DMS53 (cell line): ENCODE results near the gene ROBO4.

Source experiments
- DNase-seq: peaks from one replicate; lab custom pipeline; 2025; lab: John Stamatoyannopoulos, UW

ROBO4 gene

DNA sequence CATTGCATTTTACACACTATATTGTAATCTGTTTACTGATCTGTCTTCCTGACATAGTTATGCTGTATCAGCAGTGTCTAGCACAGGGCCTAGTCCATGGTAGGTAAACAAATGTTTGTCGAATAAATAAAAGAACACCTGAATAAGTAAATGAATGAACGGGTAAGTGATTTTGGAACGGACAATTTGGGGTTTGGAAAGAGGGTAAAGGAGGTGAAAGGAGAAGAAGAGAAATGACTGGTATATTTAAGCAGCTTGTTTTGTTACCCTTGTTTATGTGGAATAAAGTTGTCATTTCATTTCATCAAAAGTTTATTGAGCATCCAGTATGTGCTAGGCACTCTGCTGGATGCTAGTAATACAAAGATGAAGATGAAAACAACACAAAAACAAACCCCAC, 21.3 kb upstream of the ROBO4 start, which contains the start of gene HEPN1:
HEPN1 (plus strand) TSS at position 301 of the 400 bp plus-strand sequence.
- no peak for DNase-seq

DNA sequence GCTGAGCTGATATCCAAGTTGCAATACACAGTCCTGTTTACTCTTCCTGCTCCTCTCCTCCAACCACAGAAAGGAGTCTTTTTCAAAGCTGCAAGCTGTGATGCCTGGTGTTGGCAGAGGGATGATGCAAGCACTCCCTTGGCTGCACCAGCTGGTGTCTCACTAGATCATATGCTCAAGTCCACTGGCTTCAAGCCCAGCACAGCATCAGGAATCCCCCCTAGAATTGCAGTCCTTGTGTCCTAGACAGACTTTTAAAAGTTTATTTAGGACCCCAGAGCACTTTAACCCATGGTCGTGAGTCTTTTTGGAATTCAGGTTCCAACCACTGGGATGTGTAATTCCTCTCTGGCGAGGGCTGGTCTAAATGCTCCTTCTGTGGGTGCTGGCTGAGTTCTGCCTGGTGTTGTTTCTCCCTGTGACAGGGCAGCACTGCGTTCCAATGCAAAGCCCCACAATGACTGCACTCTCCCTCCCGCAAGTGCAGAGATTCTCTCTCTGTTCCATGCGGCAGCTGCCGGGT, 19.5 kb upstream of the ROBO4 start:
- DNase-seq: peak; percentile 29

DNA sequence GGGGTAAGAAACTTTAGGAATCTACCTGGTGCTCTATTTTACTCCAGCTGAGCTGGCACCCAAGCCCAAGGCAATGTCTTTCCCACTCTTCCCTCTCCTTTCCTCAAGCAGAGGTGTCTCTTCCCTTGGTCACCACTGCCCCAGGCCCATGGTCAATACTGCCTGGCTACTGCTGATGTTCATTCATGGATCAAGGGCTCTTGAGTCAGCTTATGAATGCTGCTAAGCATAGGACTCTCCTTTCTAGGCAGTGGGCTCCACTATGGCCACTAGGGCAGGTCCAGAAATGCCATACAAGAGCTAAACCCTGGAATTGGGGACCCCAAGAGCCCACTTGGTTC, 18.7 kb upstream of the ROBO4 start:
- no peak for DNase-seq

DNA sequence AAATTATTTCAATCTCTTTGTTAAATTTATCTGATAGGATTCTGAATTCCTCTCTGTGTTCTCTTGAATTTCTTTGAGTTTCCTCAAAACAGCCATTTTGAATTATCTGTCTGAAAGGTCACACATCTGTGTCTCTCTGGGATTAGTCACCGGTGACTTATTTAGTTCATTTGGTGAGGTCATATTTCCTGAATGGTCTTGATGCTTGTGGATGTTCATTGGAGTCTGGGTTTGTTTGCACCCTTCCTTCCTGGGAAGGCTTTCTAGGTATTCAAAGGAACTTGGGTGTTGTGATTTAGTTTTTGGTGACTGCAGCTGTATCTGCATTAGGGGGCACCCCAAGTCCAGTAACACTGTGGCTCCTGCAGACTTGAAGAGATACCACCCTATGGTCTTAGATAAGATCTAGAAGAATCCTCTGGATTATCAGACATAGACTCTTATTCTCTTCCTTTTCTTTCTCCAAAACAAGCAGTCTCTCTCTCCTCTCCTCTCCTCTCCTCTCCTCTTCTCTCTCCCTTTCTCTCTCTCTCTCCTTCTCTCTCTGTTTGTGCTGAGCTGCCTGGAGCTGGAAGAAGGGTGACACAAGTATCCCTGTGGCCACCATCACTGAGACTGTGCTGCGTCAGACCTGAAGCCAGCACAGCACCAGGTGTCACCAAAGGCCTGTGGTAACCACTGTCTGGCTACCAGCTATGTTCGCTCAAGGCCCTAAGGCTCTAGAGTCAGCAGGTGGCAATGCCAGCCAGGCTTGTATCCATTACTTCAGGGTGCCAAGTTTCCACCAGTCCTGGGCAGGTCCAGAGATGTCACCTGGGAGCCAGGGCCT, 18.1 kb upstream of the ROBO4 start:
- peak; percentile 22 for DNase-seq

DNA sequence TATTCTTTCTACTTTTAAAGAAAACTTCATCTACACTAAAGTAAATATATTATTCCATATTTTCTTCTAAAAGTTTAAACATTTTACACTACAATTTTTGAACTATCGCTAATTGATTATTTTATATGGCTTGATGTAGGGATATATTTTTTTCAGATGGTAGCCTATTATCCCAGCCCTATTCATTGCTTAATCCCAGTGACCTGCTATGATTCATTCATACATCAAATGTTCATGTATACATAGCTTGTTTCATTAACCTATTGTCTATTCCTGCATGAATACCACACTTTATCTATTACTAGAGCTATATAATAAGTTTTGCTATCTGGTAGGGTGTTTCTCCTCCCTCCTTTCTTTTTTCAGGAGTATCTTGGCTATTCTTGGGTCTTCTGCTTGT, 5.0 kb upstream of the ROBO4 start:
- no peak for DNase-seq

DNA sequence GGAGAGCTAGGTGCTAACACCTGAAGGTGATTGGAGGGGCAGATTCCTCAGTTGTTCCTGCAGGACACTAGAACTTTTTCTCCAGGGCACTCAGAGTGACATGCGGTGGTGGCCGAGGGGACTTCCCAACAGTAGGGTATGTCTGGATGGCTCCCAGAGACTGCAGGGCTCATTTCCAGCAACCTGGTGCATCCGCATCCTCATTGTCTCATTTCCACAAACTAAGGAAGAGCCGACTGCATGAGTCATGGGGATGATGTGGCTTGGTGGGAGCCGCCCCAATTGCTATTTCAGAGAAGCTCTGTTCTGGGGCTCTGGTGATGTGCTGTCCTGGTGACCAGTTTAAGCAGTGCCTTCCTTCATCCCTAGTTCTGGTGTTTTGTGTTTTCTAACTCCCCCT, 2.8 kb upstream of the ROBO4 start:
- DNase-seq: peak; percentile 34

DNA sequence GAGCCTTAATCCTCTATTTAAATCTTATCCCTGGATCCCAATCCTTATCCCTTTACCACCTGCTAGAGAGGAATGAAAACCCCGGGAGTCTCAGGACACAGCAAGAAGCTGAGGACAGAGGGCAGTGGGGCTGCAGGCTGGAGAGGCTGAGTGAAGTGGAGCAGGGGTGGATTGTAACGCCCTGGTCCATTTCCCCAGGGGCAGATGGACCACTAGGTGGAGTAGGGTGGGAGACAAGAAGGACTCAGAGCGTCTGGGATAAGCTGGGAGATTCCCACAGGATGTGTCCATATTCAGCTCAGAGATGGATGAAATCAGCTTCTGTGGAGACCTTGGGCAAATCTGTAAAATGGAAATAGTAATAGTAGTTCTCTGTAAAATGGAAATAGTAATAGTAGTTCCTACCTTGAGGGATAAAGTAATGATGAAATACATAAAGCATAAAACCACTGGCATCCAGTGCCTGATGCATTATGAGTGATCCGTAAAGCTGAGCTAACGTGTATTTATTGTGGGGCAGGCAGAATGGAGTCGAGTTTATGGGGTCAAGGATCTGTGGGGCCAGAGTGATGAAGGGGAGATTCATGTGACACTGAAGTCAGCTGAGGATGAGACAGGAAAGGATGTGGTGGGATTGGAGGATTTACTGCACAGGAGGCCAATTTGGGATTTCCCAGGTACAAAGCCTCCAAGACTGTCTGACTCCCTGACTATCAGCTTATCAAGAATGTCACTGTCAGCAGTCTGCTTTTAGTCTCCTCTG, 1.9 kb upstream of the ROBO4 start:
- DNase-seq: no peak

DNA sequence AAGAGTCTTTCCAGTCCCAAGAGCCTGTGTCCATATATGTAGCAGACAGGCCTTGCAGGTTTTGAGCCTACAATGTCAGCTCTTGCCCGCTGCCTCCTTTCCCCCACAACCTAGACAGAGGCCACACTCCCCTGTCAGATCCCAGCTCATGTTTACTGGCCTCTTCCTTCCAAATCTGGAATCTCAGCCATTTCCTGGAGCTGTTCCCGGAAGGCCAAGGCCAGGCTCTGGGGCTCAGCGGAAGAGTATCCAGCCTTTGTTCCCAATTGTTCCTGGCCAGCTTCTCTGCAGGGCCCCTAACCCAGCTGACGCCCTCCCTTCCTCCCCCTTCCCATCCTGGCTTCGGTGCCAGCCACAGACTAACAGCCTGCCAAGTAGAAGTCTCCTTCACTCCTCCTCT, 1.0 kb upstream of the ROBO4 start:
- no peak for DNase-seq

DNA sequence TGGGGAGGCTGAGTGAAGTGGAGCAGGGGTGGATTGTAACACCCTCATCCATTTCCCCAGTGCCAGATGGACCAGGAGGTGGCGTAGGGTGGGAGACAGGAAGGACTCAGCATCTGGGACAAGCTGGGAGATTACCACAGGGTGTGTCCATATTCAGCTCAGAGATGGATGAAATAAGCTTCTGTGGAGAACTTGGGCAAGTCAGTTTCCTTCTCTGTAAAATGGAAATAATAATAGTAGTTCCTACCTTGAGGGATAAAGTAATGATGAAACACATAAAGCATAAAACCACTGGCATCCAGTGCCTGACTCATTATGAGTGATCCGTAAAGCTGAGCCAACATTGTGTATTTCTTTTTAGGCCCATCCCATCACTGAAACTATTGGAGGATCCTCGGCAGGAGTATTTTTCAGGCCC, 607 bp upstream of the ROBO4 start:
- DNase-seq: no peak

DNA sequence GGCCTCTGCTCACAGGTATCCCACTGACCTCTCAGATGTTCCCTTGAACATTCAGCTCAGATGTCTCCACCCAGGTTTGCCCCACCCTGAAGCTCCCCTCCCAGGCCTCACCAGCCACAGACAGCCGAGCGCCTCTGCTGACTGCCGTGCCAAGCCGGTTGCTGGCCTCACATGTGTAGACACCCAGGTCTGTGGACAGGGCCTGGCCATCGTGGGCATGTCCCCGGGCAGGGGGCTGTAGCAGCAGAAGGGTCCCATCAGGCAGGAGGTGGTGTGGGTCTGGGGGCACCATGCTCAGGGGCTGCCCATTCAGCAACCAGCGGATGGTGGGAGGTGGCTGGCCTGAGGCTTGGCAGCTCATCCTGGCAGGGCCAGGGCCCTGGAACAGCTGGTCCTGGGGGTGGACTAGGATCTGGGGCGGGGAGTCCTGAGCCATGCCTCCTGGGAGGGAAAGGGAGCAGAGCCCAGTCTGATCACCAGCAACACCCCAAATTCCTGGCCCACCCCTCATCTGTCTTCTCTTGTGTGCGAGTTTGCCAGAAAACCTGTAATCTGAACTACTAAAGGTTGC, 759 bp downstream of the ROBO4 start:
- DNase-seq: no peak

DNA sequence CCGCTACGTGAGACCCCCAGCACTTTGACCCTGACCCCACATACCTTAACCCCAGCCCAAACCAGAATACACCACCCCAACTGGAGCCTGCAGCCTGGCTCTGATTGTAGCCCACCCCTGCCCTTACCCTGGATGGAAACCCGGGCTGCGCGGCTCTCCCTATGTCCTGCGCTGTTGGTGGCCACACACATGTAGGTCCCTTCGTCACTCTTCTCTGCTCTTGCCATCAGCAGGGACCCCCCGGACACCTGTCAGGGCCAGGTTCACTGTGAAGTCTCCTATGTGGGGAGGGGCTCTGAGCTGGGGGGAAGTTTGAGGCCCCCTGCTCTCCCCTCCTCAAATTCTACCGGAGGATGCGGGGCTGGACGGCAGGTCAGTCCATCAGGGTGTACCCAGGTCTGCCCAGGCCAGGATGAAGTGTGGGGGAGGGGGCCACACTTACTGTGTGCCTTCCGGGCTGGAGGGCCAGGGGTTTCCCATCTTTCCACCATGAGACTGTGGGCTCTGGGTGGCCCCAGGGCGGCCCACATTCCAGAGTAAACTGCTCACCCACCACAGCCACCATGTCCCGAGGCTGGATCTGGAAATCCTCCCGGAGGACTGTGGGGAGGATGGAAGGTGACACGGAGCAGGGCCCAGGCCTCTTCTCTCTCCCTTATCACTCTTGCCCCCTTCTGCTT, 1.5 kb downstream of the ROBO4 start:
- no peak for DNase-seq

DNA sequence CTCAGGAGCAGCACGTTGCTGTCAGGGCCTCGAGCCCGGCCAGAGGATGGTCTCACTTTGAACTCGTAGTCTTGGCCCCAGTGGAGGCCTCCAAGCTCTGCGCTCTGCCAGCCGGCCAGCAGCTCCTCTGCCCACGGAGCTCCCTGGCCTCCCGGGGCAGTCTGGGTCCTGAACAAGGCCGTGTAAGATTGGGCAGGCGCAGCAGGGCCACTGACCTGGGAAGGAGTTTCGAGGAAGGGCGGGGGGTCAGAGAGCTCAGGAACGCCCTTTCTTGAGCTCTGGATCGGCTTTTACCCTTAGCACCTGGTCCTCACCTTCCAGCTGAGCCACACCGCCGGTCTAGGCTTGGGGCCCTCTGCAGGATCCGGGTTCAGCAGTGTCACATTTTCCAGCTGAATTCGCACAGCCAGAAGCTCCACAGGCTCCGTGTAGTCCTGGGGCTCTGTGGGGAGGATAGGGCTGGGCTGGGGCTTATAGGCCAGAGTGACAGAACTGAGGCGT, 2.1 kb downstream of the ROBO4 start:
- DNase-seq: no peak

DNA sequence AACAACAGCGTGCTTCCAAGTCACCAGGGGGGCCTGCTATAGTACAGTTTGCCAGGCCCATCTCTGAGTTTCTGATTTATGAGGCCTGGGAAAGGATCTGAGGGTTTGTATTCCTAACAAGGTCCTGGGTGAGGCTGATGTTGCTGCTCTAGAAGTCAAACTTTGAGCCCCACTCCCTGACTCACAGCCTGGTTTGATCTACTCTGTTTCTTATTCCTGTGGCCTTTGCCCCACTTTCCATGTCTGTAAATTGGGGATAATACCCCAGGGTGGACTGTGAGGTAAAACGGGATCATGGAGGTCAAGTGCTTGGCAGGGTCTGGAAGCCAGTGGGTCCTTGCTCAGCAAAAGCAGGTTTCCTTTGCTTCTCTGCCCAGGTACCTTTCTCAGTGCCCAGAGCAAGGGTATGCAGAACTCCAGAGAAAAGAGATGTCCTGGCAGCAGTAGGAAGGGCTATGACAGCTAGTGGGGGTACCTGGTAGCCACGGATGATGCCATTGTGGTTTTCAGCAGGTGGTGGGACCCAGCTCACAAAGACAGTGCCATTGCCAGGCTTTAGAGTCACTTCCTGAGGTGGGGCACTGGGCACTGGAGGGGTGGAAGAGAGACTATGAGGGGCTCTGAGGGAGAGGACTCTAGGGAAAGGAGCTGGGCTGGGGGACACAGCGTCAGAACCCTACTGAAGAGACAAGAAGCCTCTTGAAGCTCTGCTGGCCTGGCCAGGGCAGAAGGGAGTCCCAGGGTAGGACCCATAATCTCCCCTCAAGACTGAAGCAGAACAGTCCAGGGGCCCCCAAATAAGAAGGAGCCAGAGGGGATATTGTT, 2.8 kb downstream of the ROBO4 start:
- DNase-seq: no peak

DNA sequence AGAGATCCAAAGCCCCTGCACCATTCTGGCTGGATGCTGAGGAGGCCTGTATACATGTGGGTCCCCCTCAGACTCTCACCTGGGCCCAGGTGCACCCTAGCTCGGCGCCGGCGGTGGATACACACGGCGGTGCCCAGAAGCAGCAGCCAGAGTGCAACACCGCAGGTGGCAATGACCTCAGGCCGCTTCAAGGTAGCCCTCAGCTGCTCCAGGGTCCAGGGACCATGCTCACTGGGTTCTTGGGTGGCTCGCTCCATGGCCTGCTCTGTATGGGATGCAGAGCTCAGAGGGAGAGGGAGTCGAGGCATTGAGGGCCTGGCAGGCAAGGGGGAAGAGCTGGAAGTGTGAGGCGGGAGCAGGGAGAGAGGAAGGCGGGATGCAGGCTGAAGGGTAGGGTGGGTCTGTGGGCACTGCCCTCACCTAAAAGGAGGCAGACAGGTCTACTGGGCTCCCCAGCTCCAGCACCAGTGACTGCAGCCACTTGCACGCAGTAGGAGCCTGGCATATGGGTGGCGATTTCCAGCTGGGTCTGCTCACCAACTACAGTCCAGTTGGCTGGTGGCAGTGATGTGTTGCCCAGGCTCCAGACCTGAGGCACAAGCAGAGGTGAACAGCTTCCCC, 3.8 kb downstream of the ROBO4 start:
- DNase-seq: no peak

DNA sequence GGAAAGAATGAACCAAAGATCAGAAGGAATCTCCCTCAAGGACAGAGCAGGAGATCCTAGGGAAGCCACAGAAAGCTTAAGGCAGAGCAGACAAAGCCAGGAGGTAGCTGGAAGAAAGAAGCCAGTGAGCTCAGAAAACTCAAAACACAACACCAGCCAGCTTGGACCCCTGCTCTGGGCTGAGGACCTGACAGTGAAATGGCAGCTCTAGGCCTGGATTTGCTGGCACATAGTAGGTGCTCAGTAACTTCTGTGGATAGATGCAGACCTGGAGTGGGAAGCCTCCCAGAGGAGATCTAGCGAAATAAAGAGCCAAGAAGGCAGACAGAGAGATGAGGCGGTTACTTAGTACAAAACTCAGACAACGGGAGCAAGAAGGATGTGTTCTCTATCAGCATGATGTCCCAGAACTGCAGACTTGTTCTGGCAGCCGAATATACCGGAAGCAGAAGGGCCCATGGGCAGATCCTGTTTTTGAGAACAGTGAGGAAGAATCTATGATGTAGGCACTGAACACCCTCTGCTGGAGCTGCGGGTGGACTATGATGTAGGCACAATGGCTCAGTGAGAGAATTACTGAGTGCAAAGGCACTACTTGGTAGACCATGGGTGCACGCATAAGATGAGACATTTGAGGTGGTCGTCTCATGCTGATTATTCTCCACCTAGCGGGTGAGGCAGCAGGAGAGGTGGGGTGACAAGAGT, 4.8 kb downstream of the ROBO4 start:
- DNase-seq: no peak

DNA sequence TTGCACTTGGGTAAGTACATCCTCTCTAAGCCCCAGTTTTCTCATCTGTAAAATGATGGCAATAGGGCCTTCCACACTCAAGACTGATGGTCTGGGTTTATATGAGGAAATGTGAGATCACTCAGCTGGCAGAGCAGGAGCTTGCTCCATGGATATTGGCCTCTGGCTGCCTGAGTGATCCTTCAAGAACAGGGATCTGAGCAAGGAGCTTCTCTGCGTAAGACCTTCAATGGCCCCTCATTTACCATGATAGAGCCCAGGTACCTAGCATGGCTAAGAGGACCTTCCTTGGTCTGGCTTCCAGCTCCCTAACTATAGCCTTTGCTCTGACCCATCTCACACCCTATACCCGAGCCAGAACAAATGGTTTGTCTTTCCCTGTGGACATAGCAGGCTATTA, 5.5 kb downstream of the ROBO4 start:
- DNase-seq: no peak

DNA sequence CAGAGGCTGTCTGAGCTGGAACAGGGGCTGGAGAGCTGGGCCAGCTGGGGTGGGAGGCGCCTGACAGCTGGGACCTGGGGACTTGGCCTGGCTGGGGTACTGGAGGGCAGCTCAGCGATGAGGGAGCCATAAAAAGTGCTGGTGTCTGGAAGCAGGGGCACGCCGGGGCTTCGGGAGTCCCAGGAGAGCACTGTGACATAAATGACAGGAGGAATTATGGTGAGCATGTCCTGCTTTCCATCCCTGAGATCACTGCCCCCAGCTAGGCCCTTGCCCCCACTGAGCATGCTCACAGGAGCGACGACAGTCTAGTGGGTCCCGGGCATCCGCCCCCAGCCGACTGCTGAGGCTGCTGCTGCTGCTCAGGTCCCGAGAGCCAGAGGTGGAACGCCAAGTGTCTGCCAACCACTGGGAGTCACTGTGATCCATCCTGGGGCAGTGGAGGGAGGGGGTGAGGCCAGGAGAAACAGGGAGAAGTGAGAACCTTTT, 6.2 kb downstream of the ROBO4 start:
- no peak for DNase-seq

DNA sequence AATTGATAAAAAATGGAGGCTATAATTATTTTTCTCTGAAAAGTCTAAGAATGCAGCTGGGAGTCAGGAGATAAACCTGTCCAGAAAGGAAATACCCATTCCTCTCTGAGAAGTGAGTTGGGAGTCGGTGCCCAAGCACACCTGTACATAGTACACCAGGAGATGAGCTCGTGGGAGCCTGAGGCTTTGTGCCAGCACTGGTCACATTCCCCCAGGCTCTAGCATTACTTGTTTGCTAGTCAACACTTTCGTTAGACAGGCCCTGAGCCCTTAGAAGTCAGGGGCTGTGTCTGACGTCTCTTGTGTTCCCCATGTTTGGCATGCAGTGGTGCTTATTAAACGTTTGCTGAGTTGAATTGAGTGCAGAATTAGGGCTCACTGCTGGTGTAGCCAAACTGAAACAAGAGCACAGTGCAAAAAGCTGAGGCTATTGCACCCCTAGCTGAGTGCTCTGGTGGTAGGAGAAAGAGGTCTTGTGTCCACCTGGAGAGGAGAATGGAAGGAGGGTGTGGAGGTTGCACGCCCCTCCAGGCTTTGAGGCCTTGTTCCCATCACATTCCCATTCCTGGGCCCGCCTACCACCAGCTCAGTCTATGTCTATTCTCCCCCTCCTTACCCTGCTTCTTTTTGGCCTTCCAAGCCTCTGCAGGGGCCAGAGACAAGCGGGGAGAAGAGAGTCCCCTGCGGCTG, 6.8 kb downstream of the ROBO4 start:
- no peak for DNase-seq

DNA sequence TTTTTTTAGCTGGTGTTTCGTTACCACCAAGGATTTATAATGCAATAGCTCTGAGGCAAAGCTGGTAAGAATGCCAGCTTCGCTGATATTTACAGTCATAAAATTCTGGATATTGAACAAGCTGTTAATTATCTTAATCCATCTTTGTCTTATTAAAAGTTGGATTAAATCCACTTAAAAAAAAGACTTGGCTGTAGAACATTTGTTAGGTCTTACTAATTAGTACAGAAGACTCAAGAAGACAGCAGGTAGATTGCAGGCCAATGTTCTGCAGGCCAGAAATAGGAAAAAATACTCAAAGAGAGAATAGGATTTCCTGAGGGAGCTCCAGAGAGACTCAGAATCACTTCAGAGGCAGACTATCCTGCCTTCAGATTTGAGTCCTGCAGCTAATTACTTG, 7.5 kb downstream of the ROBO4 start:
- DNase-seq: no peak
